ENCODE data around the gene TSR1.

The TSR1 gene

DNA sequence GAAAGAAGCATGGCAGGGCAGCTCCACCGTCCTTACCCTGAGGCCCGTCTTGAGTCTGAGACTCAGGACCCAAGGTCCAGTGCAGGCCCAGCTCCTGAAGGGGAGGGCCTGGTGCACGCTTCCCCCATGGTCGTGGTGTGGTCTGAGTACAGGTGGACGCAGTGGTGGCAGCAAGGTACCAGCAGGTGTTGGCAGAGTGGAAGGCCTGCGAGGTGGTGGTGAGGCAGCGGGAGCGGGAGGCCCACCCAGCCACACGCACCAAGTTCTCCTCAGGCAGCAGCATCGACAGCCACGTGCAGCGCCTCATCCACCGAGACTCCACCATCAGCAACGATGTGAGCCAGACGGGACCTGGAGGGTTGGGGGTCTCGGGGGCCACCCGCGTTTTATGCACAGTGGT, 36.9 kb upstream of the TSR1 start:
- no peak overlapping the region for H3K27ac ChIP-seq (replicated peaks)
- DNase-seq (ENCODE audit: low read depth in 1 of 2, low spot score in 1 of 2), result no peak
- no peaks in the 10 kb centered on the region for H3K27me3 ChIP-seq (ENCODE audit: insufficient read depth, poor library complexity, severe bottlenecking)
- H3K4me3 ChIP-seq (replicated peaks; ENCODE audit: insufficient read depth, low read length), result no peak overlapping the region
- TF ChIP-seq, protein P1, sequence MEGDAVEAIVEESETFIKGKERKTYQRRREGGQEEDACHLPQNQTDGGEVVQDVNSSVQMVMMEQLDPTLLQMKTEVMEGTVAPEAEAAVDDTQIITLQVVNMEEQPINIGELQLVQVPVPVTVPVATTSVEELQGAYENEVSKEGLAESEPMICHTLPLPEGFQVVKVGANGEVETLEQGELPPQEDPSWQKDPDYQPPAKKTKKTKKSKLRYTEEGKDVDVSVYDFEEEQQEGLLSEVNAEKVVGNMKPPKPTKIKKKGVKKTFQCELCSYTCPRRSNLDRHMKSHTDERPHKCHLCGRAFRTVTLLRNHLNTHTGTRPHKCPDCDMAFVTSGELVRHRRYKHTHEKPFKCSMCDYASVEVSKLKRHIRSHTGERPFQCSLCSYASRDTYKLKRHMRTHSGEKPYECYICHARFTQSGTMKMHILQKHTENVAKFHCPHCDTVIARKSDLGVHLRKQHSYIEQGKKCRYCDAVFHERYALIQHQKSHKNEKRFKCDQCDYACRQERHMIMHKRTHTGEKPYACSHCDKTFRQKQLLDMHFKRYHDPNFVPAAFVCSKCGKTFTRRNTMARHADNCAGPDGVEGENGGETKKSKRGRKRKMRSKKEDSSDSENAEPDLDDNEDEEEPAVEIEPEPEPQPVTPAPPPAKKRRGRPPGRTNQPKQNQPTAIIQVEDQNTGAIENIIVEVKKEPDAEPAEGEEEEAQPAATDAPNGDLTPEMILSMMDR (IDR thresholded peaks at IDR 0.05; ENCODE audit: insufficient read depth, low read length), result no peak
- no peak for TF ChIP-seq REST (IDR thresholded peaks at IDR 0.05; ENCODE audit: insufficient replicate concordance, low read depth)

DNA sequence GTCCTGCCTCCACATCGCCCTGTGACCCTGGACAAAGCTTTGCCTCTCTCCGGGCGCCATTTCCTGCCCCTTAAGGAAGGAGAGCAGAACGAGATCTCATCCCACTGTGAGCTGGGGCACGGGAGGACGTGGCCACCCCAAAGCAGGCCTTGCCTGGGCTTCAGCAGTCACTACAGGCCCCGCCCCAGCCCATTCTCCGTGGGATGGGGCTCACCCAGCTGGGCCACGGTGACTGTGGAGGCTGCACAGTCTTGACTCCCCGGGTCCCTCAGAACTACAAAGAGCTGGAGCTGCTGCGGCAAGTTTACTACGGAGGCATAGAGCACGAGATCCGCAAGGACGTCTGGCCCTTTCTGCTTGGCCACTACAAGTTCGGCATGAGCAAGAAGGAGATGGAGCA, 36.4 kb upstream of the TSR1 start:
- Histone ChIP-seq H3K27ac (replicated peaks) (no peak overlapping the region), H3K27me3 (ENCODE audit: insufficient read depth, poor library complexity, severe bottlenecking) (no peaks in the 10 kb centered on the region), H3K4me3 (replicated peaks; ENCODE audit: insufficient read depth, low read length) (no peak overlapping the region)
- TF ChIP-seq REST (IDR thresholded peaks at IDR 0.05; ENCODE audit: insufficient replicate concordance, low read depth) (no peak), POLR2AphosphoS5 (IDR thresholded peaks at IDR 0.05; ENCODE audit: low read depth) (no peak), GABPA (IDR thresholded peaks at IDR 0.05; ENCODE audit: low read depth) (no peak), SPI1 (IDR thresholded peaks at IDR 0.05; ENCODE audit: borderline replicate concordance, low read depth) (no peak)
- TF ChIP-seq, protein P1 (IDR thresholded peaks at IDR 0.05; ENCODE audit: insufficient read depth, low read length), result no peak
- no peak for DNase-seq (ENCODE audit: low read depth in 1 of 2, low spot score in 1 of 2)

GRCh38 chr17:2372180-2372579, 35.9 kb upstream of the TSR1 start:
- no peak for DNase-seq (ENCODE audit: low read depth in 1 of 2, low spot score in 1 of 2)
- no peak overlapping the region for H3K27ac ChIP-seq (replicated peaks)
- TF ChIP-seq, protein P1 (IDR thresholded peaks at IDR 0.05; ENCODE audit: insufficient read depth, low read length), result no peak
- TF ChIP-seq POLR2AphosphoS5 (IDR thresholded peaks at IDR 0.05; ENCODE audit: low read depth), result no peak
- no peak for TF ChIP-seq GABPA (IDR thresholded peaks at IDR 0.05; ENCODE audit: low read depth)
- TF ChIP-seq REST (IDR thresholded peaks at IDR 0.05; ENCODE audit: insufficient replicate concordance, low read depth), result no peak
- TF ChIP-seq SPI1 (IDR thresholded peaks at IDR 0.05; ENCODE audit: borderline replicate concordance, low read depth), result no peak
- H3K27me3 ChIP-seq (ENCODE audit: insufficient read depth, poor library complexity, severe bottlenecking), result no peaks in the 10 kb centered on the region
- H3K4me3 ChIP-seq (replicated peaks; ENCODE audit: insufficient read depth, low read length), result no peak overlapping the region

Measured in HL-60 (cell line).